D721Med (cell line): ENCODE results near the gene NOS1.

Experiments used
- DNase-seq: peaks from one replicate; pipeline ENCODE4 v3.0.0; 2011; ENCODE audit warnings: low spot score; ENCODE audit not compliant: insufficient read length
- FAIRE-seq: peaks from 2 replicates; lab custom pipeline; 2011; peaks lifted over from hg19 to GRCh38; lab: Jason Lieb, UNC
- CTCF ChIP-seq: IDR thresholded peaks from 2 replicates; pipeline ENCODE4 v1.5.1; 2012; ENCODE audit warnings: mild to moderate bottlenecking, control low read depth; ENCODE audit not compliant: insufficient read depth; ENCODE audit errors: missing control alignments

Gene NOS1

GRCh38 chr12:117361347-117361751 is at the start of gene NOS1:
TSS of gene NOS1 (minus strand) at chr12:117361626. CDS start at chr12:117331069, 30,557 bp downstream.
- no peak for FAIRE-seq
- DNase-seq, result no peak
- TF ChIP-seq CTCF, result no peak

GRCh38 chr12:117409286-117409685 is 47.9 kb upstream of the NOS1 start:
- no peak for DNase-seq
- no peak for TF ChIP-seq CTCF
- FAIRE-seq, result no peak

GRCh38 chr12:117408161-117408791 is 46.9 kb upstream of the NOS1 start:
- FAIRE-seq (no peak), DNase-seq (no peak)
- TF ChIP-seq CTCF, result no peak

- FAIRE-seq (no peak), DNase-seq (no peak)
- TF ChIP-seq CTCF, result no peak
These were observed 43.5 kb upstream of the NOS1 start for GRCh38 chr12:117404940-117405339.

- no peak for DNase-seq
- no peak for TF ChIP-seq CTCF
- no peak for FAIRE-seq
These were observed 42.9 kb upstream of the NOS1 start for GRCh38 chr12:117404203-117404853.

- FAIRE-seq, result no peak
- TF ChIP-seq CTCF, result no peak
- no peak for DNase-seq
These were observed 42.2 kb upstream of the NOS1 start for GRCh38 chr12:117403586-117404139.

- DNase-seq (no peak), FAIRE-seq (no peak)
- no peak for TF ChIP-seq CTCF
These were observed 40.9 kb upstream of the NOS1 start for GRCh38 chr12:117402363-117402762.
